ENCODE data around the gene ZNF497.

ZNF497 gene

DNA sequence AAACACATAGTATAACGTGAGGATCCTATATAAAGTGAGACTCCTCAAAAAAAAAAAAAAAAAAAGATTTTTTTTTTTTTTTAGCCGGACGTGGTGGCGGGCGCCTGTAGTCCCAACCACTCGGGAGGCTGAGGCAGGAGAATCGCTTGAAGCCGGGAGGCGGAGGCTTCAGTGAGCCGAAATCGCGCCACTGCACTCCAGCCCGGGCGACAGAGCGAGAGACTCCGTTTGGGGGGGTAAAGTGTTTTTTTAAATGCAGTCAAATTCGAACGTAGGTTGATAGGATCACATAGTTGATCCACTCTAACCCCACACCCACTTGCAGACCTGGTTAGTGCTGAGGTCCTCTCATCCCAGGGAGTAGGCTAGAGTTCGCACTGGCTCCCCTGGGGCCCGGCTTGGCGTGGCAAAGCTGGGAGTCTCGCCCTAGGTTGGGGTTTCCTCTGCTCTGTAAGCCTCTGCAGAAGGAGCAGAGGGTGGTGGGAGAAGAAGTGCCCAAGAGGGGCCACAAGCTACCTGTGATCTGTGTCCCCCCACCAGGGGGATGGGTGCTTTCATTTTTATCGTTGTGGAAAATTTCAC is 39.4 kb upstream of the ZNF497 start:
- TF ChIP-seq, protein P1, sequence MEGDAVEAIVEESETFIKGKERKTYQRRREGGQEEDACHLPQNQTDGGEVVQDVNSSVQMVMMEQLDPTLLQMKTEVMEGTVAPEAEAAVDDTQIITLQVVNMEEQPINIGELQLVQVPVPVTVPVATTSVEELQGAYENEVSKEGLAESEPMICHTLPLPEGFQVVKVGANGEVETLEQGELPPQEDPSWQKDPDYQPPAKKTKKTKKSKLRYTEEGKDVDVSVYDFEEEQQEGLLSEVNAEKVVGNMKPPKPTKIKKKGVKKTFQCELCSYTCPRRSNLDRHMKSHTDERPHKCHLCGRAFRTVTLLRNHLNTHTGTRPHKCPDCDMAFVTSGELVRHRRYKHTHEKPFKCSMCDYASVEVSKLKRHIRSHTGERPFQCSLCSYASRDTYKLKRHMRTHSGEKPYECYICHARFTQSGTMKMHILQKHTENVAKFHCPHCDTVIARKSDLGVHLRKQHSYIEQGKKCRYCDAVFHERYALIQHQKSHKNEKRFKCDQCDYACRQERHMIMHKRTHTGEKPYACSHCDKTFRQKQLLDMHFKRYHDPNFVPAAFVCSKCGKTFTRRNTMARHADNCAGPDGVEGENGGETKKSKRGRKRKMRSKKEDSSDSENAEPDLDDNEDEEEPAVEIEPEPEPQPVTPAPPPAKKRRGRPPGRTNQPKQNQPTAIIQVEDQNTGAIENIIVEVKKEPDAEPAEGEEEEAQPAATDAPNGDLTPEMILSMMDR (IDR thresholded peaks at IDR 0.05; ENCODE audit: insufficient read depth, missing control alignments), result no peak
- DNase-seq (ENCODE audit: insufficient read length, low spot score), result no peak
- FAIRE-seq, result no peak

DNA sequence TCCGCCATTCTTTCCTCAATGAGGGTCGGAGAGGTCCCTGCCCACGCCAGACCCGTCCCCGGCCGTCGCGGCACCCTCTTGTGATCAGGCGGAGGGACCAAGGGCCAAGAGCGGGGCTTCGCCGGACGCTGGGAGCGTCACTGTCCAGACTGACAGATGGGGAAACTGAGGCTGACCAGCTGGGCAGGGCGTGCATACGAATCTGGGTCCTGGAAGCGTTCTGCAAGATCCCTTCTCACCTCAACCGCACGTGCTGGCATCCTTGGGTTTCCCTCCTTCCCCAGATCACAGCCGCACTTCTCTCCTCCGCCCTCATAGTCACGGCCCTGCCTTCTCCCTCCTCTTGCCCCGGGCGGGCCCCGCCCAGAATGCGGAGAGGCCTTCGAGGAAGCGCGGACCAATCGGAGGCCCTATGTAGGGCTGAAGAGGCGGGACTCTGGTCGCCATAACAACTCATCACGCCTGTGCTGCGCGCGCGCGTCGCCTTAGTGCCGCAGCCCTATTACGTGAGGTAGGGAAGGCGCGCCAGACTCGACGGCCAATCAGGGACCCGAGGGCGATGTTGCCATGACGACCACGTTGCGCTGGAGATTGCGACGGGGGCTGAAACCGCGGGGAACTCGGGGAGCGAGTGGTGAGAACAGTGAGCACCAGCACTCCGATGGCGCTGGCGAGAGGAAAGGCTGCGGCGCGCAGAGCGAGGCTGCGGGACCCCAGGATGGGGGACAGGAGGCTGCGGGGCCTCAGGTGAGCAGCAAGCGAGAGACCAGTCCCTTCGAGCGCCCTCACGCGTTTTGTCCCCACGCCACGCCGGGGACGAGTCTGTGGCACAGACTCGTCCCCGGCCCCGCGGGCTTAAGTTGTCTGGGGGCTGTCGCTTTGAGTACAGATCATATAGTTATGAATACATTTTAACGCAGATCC is 38.6 kb upstream of the ZNF497 start:
- TF ChIP-seq, protein P1 (IDR thresholded peaks at IDR 0.05; ENCODE audit: insufficient read depth, missing control alignments), result no peak
- FAIRE-seq (no peak), DNase-seq (ENCODE audit: insufficient read length, low spot score) (peak; percentile 84)

DNA sequence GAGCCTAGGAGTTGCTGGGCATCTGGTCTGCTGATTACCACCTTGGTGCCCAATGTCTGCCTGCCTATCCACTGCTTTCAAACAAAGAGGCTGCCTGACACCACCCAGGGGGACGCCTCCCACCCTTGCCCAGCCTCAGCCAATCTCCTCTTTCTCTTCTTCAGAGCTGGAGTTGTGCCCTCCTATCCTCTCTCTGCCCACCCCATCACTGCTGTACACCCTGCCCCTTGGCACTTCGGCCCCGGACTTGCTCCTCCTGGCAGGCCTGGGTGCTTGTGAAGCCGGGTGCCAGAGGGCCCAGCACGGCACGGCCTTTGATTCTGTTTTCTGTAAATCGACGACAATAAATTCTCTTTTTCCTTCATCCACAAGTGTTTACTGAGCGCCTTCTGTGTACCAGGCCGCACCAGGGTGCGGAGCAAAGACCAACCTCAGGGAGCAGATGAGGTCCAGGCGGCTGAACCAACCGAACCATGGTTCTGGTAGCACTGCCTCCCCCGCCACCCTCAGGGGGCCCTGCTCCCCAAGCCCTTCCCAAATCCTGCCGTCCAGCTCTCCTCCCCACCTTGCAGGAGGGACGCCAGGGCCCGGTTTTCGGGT is 37.9 kb upstream of the ZNF497 start:
- TF ChIP-seq, protein P1 (IDR thresholded peaks at IDR 0.05; ENCODE audit: insufficient read depth, missing control alignments), result no peak
- FAIRE-seq (no peak), DNase-seq (ENCODE audit: insufficient read length, low spot score) (no peak)

DNA sequence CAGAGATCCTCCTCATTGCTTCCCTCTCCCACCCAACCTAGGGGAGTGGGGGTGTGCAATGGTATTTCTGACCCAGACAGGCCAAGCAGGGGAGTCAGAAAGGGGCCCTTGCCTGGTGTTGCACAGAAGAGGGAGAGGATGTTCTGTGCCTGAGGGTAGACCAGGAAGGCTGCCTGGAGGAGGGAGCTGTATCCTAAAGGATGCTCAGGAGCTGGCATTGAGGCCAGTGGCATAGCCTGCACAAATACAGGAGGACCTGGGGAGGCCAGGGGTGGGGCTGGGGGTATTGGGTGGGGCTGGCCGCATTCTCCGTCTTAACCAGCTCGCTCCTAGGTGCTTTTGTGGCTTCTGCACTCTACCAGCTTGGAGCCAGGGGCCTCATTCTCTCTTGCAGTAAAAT is 37.4 kb upstream of the ZNF497 start:
- no peak for DNase-seq (ENCODE audit: insufficient read length, low spot score)
- no peak for FAIRE-seq
- TF ChIP-seq, protein P1 (IDR thresholded peaks at IDR 0.05; ENCODE audit: insufficient read depth, missing control alignments), result no peak

DNA sequence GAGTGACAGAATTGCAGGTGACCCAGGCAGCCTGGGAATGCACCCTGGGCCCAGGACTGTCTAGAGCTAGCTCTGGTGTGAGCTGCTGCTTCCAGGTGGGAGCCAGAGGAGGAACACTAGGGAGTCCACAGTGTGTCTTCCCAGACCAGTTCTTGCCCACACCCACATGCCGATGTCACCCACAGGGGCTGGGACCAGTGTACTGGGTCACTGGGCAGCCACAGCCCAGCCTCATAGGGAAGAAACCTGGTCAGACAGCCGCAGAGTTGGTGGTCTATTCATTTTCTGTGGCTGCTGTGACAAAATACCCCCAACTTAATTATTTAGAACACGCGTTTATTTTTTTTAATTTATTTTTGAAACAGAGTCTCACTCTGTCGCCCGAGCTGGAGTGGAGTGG is 36.0 kb upstream of the ZNF497 start:
- DNase-seq (ENCODE audit: insufficient read length, low spot score) (no peak), FAIRE-seq (no peak)
- TF ChIP-seq, protein P1 (IDR thresholded peaks at IDR 0.05; ENCODE audit: insufficient read depth, missing control alignments), result no peak

DNA sequence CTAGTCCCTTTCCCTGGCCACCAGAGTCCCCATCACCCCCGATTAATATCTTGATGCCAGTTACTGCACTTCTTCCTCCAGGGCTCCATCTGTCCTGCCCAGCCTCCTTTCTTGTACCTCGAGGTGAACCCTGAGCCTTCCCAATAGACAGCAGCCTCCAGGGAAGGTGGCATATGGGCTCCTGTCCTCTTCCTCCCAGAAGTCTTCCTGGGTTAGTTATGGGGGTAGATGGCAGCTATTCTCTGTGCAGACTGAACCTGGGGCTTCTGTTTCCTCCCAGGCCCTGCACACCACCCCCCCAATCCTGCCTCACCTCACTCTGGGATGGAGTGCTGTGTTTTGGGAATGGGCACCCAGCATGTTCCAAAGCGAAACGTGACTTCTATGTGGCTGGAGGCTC is 35.5 kb upstream of the ZNF497 start:
- TF ChIP-seq, protein P1 (IDR thresholded peaks at IDR 0.05; ENCODE audit: insufficient read depth, missing control alignments), result no peak
- DNase-seq (ENCODE audit: insufficient read length, low spot score), result no peak
- FAIRE-seq, result no peak
